H1 (cell line): ENCODE results near the gene PRSS38.

Source experiments
- ASH2L ChIP-seq: fragments of 200-600, 300-600 bp; sonication (generic); IDR thresholded peaks from one replicate; pipeline ENCODE4 v1.7.1; 2017; ENCODE audit warnings: low read length
- CBX8 ChIP-seq: fragments of 300-800, 300-1000 bp; sonication (generic); IDR thresholded peaks from 2 replicates; pipeline ENCODE4 v1.7.1; 2016; ENCODE audit warnings: low read depth, low read length, borderline replicate concordance
- EZH2 ChIP-seq: fragments of 200-600 bp; sonication (generic); IDR thresholded peaks from 2 replicates; pipeline ENCODE4 v1.7.1; 2012; ENCODE audit warnings: low read depth, mild to moderate bottlenecking, moderate library complexity, low read length, inconsistent platforms; ENCODE audit not compliant: severe bottlenecking
- KDM4A ChIP-seq: IDR thresholded peaks from one replicate; pipeline ENCODE4 v1.7.1; 2012; ENCODE audit warnings: low read depth, mild to moderate bottlenecking, moderate library complexity, low read length, inconsistent platforms; ENCODE audit not compliant: severe bottlenecking
- NRF1 ChIP-seq: IDR thresholded peaks from 2 replicates; pipeline ENCODE4 v1.6.1; 2011; ENCODE audit warnings: mild to moderate bottlenecking, low read depth, low read length, improper control_type of control experiment
- POLR2A ChIP-seq, 2 experiments: IDR thresholded peaks; 1 replicate in 1 of 2; 2 replicates in 1 of 2; pipeline ENCODE4 v1.6.1; 2011; ENCODE audit warnings: low read depth in 2 of 2, low read length in 2 of 2, mild to moderate bottlenecking in 2 of 2; ENCODE audit errors: control extremely low read depth in 1 of 2
- SP4 ChIP-seq: IDR thresholded peaks from 2 replicates; pipeline ENCODE4 v1.6.1; 2012; ENCODE audit warnings: low read length, inconsistent platforms
- TEAD4 ChIP-seq: IDR thresholded peaks from 2 replicates; pipeline ENCODE4 v1.6.1; 2012; ENCODE audit warnings: low read depth, low read length, inconsistent platforms, mixed read lengths
- TF ChIP-seq, protein P1 (sequence below), 3 experiments: IDR thresholded peaks; 1 replicate in 2 of 3; 2 replicates in 1 of 3; pipeline versions ENCODE4 v1.5.1 to v1.6.1; 2011; ENCODE audit warnings: low read length in 3 of 3, mild to moderate bottlenecking in 3 of 3, inconsistent platforms in 2 of 3, low read depth in 1 of 3, moderate library complexity in 1 of 3; ENCODE audit not compliant: insufficient read depth in 1 of 3; ENCODE audit errors: control extremely low read depth in 1 of 3
- TF ChIP-seq, protein P2 (sequence below): fragments of 300-600 bp; sonication (generic); IDR thresholded peaks from 2 replicates; pipeline ENCODE4 v1.7.1; 2012; ENCODE audit warnings: low read length, moderate library complexity, mild to moderate bottlenecking, inconsistent platforms; ENCODE audit not compliant: insufficient replicate concordance

DNA sequence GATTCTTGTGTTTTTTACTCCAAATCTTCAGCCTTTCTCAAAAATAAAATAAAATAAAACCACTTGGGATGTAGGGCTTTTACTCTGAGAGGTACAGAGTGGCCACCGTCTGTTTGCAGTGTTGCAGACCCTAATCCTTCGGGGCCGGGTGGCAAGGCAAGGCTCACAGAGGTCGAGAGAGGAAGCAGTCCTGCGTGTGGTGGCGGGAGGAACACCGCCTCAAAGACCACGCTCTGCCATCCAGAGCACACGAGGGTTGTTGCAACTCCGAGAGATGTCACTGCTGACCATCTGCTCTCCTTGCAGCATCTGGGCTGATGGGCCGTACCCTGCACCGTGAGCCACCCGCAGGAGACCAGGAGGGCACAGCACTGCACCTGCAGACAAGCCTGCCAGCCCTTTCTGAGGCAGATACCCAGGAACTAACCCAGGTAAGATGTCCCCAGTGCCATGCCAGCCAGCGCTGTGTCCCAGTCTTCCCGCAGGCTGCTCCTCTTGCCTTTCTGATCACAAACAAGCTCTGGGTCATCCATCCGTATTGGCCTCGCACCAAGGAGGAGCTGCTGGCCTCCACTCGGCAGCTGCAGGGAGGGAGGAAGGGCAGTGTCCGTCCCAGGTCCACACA lies 48.7 kb upstream of the PRSS38 start:
- TF ChIP-seq KDM4A: no peak
- no peak for TF ChIP-seq NRF1
- no peak for TF ChIP-seq SP4
- no peak for TF ChIP-seq CBX8
- TF ChIP-seq, protein P1, sequence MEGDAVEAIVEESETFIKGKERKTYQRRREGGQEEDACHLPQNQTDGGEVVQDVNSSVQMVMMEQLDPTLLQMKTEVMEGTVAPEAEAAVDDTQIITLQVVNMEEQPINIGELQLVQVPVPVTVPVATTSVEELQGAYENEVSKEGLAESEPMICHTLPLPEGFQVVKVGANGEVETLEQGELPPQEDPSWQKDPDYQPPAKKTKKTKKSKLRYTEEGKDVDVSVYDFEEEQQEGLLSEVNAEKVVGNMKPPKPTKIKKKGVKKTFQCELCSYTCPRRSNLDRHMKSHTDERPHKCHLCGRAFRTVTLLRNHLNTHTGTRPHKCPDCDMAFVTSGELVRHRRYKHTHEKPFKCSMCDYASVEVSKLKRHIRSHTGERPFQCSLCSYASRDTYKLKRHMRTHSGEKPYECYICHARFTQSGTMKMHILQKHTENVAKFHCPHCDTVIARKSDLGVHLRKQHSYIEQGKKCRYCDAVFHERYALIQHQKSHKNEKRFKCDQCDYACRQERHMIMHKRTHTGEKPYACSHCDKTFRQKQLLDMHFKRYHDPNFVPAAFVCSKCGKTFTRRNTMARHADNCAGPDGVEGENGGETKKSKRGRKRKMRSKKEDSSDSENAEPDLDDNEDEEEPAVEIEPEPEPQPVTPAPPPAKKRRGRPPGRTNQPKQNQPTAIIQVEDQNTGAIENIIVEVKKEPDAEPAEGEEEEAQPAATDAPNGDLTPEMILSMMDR (IDR thresholded peaks at IDR 0.05; ENCODE audit: control extremely low read depth in 1 of 3, insufficient read depth in 1 of 3, low read depth in 1 of 3, low read length in 3 of 3): no peak
- TF ChIP-seq TEAD4: no peak
- TF ChIP-seq, protein P2, sequence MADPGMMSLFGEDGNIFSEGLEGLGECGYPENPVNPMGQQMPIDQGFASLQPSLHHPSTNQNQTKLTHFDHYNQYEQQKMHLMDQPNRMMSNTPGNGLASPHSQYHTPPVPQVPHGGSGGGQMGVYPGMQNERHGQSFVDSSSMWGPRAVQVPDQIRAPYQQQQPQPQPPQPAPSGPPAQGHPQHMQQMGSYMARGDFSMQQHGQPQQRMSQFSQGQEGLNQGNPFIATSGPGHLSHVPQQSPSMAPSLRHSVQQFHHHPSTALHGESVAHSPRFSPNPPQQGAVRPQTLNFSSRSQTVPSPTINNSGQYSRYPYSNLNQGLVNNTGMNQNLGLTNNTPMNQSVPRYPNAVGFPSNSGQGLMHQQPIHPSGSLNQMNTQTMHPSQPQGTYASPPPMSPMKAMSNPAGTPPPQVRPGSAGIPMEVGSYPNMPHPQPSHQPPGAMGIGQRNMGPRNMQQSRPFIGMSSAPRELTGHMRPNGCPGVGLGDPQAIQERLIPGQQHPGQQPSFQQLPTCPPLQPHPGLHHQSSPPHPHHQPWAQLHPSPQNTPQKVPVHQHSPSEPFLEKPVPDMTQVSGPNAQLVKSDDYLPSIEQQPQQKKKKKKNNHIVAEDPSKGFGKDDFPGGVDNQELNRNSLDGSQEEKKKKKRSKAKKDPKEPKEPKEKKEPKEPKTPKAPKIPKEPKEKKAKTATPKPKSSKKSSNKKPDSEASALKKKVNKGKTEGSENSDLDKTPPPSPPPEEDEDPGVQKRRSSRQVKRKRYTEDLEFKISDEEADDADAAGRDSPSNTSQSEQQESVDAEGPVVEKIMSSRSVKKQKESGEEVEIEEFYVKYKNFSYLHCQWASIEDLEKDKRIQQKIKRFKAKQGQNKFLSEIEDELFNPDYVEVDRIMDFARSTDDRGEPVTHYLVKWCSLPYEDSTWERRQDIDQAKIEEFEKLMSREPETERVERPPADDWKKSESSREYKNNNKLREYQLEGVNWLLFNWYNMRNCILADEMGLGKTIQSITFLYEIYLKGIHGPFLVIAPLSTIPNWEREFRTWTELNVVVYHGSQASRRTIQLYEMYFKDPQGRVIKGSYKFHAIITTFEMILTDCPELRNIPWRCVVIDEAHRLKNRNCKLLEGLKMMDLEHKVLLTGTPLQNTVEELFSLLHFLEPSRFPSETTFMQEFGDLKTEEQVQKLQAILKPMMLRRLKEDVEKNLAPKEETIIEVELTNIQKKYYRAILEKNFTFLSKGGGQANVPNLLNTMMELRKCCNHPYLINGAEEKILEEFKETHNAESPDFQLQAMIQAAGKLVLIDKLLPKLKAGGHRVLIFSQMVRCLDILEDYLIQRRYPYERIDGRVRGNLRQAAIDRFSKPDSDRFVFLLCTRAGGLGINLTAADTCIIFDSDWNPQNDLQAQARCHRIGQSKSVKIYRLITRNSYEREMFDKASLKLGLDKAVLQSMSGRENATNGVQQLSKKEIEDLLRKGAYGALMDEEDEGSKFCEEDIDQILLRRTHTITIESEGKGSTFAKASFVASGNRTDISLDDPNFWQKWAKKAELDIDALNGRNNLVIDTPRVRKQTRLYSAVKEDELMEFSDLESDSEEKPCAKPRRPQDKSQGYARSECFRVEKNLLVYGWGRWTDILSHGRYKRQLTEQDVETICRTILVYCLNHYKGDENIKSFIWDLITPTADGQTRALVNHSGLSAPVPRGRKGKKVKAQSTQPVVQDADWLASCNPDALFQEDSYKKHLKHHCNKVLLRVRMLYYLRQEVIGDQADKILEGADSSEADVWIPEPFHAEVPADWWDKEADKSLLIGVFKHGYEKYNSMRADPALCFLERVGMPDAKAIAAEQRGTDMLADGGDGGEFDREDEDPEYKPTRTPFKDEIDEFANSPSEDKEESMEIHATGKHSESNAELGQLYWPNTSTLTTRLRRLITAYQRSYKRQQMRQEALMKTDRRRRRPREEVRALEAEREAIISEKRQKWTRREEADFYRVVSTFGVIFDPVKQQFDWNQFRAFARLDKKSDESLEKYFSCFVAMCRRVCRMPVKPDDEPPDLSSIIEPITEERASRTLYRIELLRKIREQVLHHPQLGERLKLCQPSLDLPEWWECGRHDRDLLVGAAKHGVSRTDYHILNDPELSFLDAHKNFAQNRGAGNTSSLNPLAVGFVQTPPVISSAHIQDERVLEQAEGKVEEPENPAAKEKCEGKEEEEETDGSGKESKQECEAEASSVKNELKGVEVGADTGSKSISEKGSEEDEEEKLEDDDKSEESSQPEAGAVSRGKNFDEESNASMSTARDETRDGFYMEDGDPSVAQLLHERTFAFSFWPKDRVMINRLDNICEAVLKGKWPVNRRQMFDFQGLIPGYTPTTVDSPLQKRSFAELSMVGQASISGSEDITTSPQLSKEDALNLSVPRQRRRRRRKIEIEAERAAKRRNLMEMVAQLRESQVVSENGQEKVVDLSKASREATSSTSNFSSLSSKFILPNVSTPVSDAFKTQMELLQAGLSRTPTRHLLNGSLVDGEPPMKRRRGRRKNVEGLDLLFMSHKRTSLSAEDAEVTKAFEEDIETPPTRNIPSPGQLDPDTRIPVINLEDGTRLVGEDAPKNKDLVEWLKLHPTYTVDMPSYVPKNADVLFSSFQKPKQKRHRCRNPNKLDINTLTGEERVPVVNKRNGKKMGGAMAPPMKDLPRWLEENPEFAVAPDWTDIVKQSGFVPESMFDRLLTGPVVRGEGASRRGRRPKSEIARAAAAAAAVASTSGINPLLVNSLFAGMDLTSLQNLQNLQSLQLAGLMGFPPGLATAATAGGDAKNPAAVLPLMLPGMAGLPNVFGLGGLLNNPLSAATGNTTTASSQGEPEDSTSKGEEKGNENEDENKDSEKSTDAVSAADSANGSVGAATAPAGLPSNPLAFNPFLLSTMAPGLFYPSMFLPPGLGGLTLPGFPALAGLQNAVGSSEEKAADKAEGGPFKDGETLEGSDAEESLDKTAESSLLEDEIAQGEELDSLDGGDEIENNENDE: no peak
- no peak for TF ChIP-seq POLR2A (IDR thresholded peaks at IDR 0.05; ENCODE audit: control extremely low read depth in 1 of 2, low read depth in 2 of 2, low read length in 2 of 2)
- no peak for TF ChIP-seq EZH2
- no peak for TF ChIP-seq ASH2L
